HepG2 (cell line): ENCODE measurements around the gene CYB5D1. TPM values are rescaled to one million over a fixed set of nuclear protein-coding genes. Genes with fewer than 3 reads are reported as not detected.
A peak's percentile ranks its signal among the peaks of the same experiment; 100 is the strongest.

Experiments used
- GATAD2A ChIP-seq: IDR thresholded peaks from 2 replicates; pipeline ENCODE4 v1.6.1; 2016
- JUNB ChIP-seq: sonication (generic); formaldehyde crosslinking; IDR thresholded peaks from 2 replicates; pipeline ENCODE4 v1.8.0; 2022; ENCODE audit warnings: missing genetic modification reagents, mild to moderate bottlenecking, borderline replicate concordance
- MAZ ChIP-seq, 2 experiments: sonication (generic) in 1 of 2; formaldehyde crosslinking in 1 of 2; IDR thresholded peaks; 2 replicates each; pipeline versions ENCODE4 v1.5.0 to v1.6.1; 2012 to 2020; ENCODE audit warnings: low read depth in 2 of 2, mild to moderate bottlenecking in 2 of 2, borderline replicate concordance in 1 of 2, improper control_type of control experiment in 1 of 2, low read length in 1 of 2, missing genetic modification reagents in 1 of 2, moderate library complexity in 1 of 2
- MEF2D ChIP-seq: sonication (generic); formaldehyde crosslinking; IDR thresholded peaks from 2 replicates; pipeline ENCODE4 v1.5.1; 2020; ENCODE audit warnings: mild to moderate bottlenecking, missing genetic modification reagents
- MEIS2 ChIP-seq: sonication (generic); formaldehyde crosslinking; IDR thresholded peaks from 2 replicates; pipeline ENCODE4 v1.9.0; 2021; ENCODE audit warnings: mild to moderate bottlenecking, missing genetic modification reagents
- MTA1 ChIP-seq: sonication (generic); formaldehyde crosslinking; IDR thresholded peaks from 2 replicates; pipeline ENCODE4 v1.4.0; 2020; ENCODE audit warnings: missing genetic modification reagents, mild to moderate bottlenecking, borderline replicate concordance
- PITX1 ChIP-seq: sonication (generic); formaldehyde crosslinking; IDR thresholded peaks from 2 replicates; pipeline ENCODE4 v1.5.1; 2020; ENCODE audit warnings: mild to moderate bottlenecking, missing genetic modification reagents
- POLR2A ChIP-seq, 2 experiments: IDR thresholded peaks; 2 replicates each; pipeline ENCODE4 v1.6.1; 2011; ENCODE audit warnings: low read depth in 2 of 2, low read length in 2 of 2, mild to moderate bottlenecking in 1 of 2, moderate library complexity in 1 of 2; ENCODE audit not compliant: insufficient read depth in 1 of 2
- SKI ChIP-seq: fragments of 450-650 bp; IDR thresholded peaks from one replicate; pipeline ENCODE4 v1.6.1; 2018; ENCODE audit warnings: mild to moderate bottlenecking; ENCODE audit not compliant: partially characterized antibody
- SSRP1 ChIP-seq: IDR thresholded peaks from 2 replicates; pipeline ENCODE4 v1.6.1; 2016; ENCODE audit warnings: control low read depth
- TEAD3 ChIP-seq: optimal IDR thresholded peaks from 2 replicates; pipeline ENCODE3; 2016; ENCODE audit warnings: borderline replicate concordance
- ZNF124 ChIP-seq: sonication (generic); formaldehyde crosslinking; IDR thresholded peaks from 2 replicates; pipeline ENCODE4 v1.4.0; 2020; ENCODE audit warnings: missing genetic modification reagents
- ZNF263 ChIP-seq: sonication (generic); formaldehyde crosslinking; IDR thresholded peaks from 2 replicates; pipeline ENCODE4 v1.4.0; 2020; ENCODE audit warnings: missing genetic modification reagents
- ZNF33B ChIP-seq: sonication (generic); formaldehyde crosslinking; IDR thresholded peaks from 2 replicates; pipeline ENCODE4 v1.5.1; 2020; ENCODE audit warnings: mild to moderate bottlenecking, missing genetic modification reagents
- ZNF614 ChIP-seq: IDR thresholded peaks from 2 replicates; pipeline ENCODE4 v1.6.1; 2018; ENCODE audit warnings: missing biosample characterization, missing genetic modification reagents, inconsistent platforms, borderline replicate concordance
- ZNF772 ChIP-seq: sonication (generic); formaldehyde crosslinking; IDR thresholded peaks from 2 replicates; pipeline ENCODE4 v1.5.0; 2020; ENCODE audit warnings: mild to moderate bottlenecking, missing genetic modification reagents
- ZNF878 ChIP-seq: sonication (generic); formaldehyde crosslinking; IDR thresholded peaks from 2 replicates; pipeline ENCODE4 v1.8.1; 2023; ENCODE audit warnings: mild to moderate bottlenecking, missing genetic modification reagents, moderate library complexity
- polyA plus RNA-seq, 8 experiments: library from polyadenylated mRNA; depleted of rRNA in 3 of 8; stranded (reverse) in 7 of 8; unstranded in 1 of 8; fragments of >200 nt; fragmentation: Illumina TruSeq in 4 of 8; extraction: Trizol in 4 of 8; gene quantifications; 2 replicates each; pipeline versions ENCODE4 v1.2.1 to v1.2.3, GENCODE V29; 2011 to 2016; ENCODE audit warnings: low read depth in 4 of 8, missing spikeins in 1 of 8, mixed read lengths in 1 of 8; ENCODE audit not compliant: insufficient read depth in 1 of 8
- total RNA-seq, 5 experiments: library from RNA; depleted of rRNA; stranded (reverse); fragments of >200 nt; fragmentation: Illumina TruSeq; extraction: Trizol; gene quantifications; 2 replicates each; pipeline ENCODE4 v1.2.3, GENCODE V29; 2016; ENCODE audit warnings: low read depth in 1 of 5
- TF ChIP-seq, protein P1 (sequence below), 2 experiments: sonication (generic) in 1 of 2; formaldehyde crosslinking in 1 of 2; IDR thresholded peaks; 2 replicates each; pipeline versions ENCODE4 v1.5.1 to v1.6.1; 2011 to 2020; ENCODE audit warnings: borderline replicate concordance in 1 of 2, low read depth in 1 of 2, low read length in 1 of 2, mild to moderate bottlenecking in 1 of 2, missing genetic modification reagents in 1 of 2, moderate library complexity in 1 of 2
- TF ChIP-seq, protein P2 (sequence below): sonication (generic); formaldehyde crosslinking; IDR thresholded peaks from 2 replicates; pipeline ENCODE4 v1.4.0; 2020; ENCODE audit warnings: mild to moderate bottlenecking, low read depth, missing genetic modification reagents
- TF ChIP-seq, protein P3 (sequence below): sonication (generic); formaldehyde crosslinking; IDR thresholded peaks from 2 replicates; pipeline ENCODE4 v1.8.0; 2022; ENCODE audit warnings: missing genetic modification reagents, mild to moderate bottlenecking, moderate library complexity, borderline replicate concordance
- TF ChIP-seq, protein P4 (sequence below): sonication (generic); formaldehyde crosslinking; IDR thresholded peaks from 2 replicates; pipeline ENCODE4 v1.4.0; 2020; ENCODE audit warnings: missing genetic modification reagents, low read depth, mild to moderate bottlenecking, borderline replicate concordance
- TF ChIP-seq, protein P5 (sequence below): sonication (generic); formaldehyde crosslinking; IDR thresholded peaks from 2 replicates; pipeline ENCODE4 v1.4.0; 2020; ENCODE audit warnings: missing genetic modification reagents; ENCODE audit errors: not compliant biosample characterization

Gene CYB5D1
- total and polyA plus RNA-seq, 2 of the 13 experiments (the other 11 are each of a cell fraction or from before 2014, with no cell fraction given), result 8.9 to 17.0 TPM

DNA sequence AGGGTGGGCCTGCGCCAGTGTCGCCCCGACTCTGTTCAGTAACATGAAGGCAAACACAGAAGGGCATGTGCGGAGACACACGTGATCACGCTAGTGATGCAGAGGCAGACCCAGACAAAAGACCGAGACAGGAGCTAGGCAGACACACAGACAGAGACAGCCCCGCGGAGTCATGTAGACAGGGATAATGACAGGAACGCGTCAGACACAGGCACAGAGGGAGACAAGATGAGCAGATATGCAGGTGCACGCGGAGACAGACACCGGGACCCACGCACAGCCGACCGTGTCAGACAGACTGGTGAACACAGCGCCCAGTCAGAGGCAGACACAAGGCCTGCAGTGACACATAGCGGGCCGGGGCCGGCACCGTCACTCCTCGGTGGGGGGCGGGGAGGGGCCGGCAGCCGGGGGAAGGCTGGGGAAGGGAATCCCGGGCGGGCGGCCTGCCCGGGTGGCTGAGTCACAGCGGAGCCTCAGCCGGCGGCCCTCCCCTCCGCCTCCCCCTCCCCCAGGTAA, 16.3 kb upstream of the CYB5D1 start (continued):
- TF ChIP-seq, protein P1, sequence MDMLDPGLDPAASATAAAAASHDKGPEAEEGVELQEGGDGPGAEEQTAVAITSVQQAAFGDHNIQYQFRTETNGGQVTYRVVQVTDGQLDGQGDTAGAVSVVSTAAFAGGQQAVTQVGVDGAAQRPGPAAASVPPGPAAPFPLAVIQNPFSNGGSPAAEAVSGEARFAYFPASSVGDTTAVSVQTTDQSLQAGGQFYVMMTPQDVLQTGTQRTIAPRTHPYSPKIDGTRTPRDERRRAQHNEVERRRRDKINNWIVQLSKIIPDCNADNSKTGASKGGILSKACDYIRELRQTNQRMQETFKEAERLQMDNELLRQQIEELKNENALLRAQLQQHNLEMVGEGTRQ (IDR thresholded peaks at IDR 0.05; ENCODE audit: low read depth, low read length), result peak; percentile 61; the same call in 1 of the 2 replicates
- TF ChIP-seq, protein P1 (CRISPR knock-in tag; IDR thresholded peaks at IDR 0.05; ENCODE audit: borderline replicate concordance), result no peak
- peak; percentile 23; the same call in 1 of the 2 replicates for TF ChIP-seq MTA1 (CRISPR knock-in tag)
- TF ChIP-seq, protein P2, sequence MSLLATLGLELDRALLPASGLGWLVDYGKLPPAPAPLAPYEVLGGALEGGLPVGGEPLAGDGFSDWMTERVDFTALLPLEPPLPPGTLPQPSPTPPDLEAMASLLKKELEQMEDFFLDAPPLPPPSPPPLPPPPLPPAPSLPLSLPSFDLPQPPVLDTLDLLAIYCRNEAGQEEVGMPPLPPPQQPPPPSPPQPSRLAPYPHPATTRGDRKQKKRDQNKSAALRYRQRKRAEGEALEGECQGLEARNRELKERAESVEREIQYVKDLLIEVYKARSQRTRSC (CRISPR knock-in tag), result 0 out of 2 replicates have a peak, but pooled peaks have one; percentile 13
- TF ChIP-seq TEAD3, result peak; percentile 20
- TF ChIP-seq MAZ (IDR thresholded peaks at IDR 0.05; ENCODE audit: borderline replicate concordance, low read depth, low read length), result no peak
- TF ChIP-seq MAZ (CRISPR knock-in tag; IDR thresholded peaks at IDR 0.05; ENCODE audit: low read depth), result peak; percentile 28
- no peak for TF ChIP-seq ZNF614 (CRISPR knock-in tag)
- peak; percentile 12; the same call in 1 of the 2 replicates for TF ChIP-seq GATAD2A (CRISPR knock-in tag)
- no peak for TF ChIP-seq ZNF124
- TF ChIP-seq ZNF878 (CRISPR knock-in tag), result no peak
- TF ChIP-seq PITX1 (CRISPR knock-in tag), result 0 out of 2 replicates have a peak, but pooled peaks have one; percentile 17
- peak; percentile 98 for TF ChIP-seq SKI
- TF ChIP-seq SSRP1, result peak; percentile 95
- TF ChIP-seq, protein P3, sequence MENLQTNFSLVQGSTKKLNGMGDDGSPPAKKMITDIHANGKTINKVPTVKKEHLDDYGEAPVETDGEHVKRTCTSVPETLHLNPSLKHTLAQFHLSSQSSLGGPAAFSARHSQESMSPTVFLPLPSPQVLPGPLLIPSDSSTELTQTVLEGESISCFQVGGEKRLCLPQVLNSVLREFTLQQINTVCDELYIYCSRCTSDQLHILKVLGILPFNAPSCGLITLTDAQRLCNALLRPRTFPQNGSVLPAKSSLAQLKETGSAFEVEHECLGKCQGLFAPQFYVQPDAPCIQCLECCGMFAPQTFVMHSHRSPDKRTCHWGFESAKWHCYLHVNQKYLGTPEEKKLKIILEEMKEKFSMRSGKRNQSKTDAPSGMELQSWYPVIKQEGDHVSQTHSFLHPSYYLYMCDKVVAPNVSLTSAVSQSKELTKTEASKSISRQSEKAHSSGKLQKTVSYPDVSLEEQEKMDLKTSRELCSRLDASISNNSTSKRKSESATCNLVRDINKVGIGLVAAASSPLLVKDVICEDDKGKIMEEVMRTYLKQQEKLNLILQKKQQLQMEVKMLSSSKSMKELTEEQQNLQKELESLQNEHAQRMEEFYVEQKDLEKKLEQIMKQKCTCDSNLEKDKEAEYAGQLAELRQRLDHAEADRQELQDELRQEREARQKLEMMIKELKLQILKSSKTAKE, result peak; percentile 85
- TF ChIP-seq ZNF33B (CRISPR knock-in tag), result no peak
- TF ChIP-seq, protein P4, sequence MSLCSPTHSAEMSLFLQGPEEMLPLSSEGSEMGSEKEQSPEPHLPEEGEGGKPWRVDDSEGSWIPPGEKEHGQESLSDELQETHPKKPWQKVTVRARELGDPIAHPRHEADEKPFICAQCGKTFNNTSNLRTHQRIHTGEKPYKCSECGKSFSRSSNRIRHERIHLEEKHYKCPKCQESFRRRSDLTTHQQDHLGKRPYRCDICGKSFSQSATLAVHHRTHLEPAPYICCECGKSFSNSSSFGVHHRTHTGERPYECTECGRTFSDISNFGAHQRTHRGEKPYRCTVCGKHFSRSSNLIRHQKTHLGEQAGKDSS, result no peak
- TF ChIP-seq ZNF263 (CRISPR knock-in tag), result 0 out of 2 replicates have a peak, but pooled peaks have one; percentile 11
- TF ChIP-seq MEF2D (CRISPR knock-in tag), result no peak
- TF ChIP-seq MEIS2 (CRISPR knock-in tag), result 0 out of 2 replicates have a peak, but pooled peaks have one; percentile 9
- TF ChIP-seq ZNF772 (CRISPR knock-in tag), result peak; percentile 25; the same call in 1 of the 2 replicates
- TF ChIP-seq, protein P5, sequence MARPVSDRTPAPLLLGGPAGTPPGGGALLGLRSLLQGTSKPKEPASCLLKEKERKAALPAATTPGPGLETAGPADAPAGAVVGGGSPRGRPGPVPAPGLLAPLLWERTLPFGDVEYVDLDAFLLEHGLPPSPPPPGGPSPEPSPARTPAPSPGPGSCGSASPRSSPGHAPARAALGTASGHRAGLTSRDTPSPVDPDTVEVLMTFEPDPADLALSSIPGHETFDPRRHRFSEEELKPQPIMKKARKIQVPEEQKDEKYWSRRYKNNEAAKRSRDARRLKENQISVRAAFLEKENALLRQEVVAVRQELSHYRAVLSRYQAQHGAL (CRISPR knock-in tag), result no peak
- no peak for TF ChIP-seq JUNB
- TF ChIP-seq POLR2A (IDR thresholded peaks at IDR 0.05; ENCODE audit: insufficient read depth in 1 of 2, low read depth in 2 of 2, low read length in 2 of 2), result peak; percentile 45 to 73; a peak in 3 of 4 replicates
